ENCODE results near the gene USP24.

Gene USP24

DNA sequence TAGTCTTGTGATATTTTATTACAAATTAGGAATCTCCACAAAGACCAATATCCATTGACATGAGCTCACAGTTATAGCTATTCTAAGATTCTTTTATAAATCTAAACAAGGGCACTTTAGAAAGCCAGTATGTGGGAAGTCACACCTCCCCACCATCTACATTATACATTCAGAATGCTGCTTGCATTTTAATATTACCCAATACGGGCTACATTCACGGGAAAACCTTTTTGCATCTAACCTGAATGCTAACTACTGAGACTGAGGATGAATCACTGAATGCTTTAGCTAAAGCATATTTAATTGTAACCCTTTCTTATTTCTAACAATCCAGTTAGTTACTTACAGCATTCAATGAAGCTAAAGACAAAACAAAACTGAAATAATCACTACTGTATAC is 122.7 kb downstream of the USP24 start:
- no peaks in the 10 kb centered on the region for H3K27me3 ChIP-seq (ENCODE audit: insufficient read depth, low read length, poor library complexity, severe bottlenecking)
- H2AFZ ChIP-seq (ENCODE audit: low read length), result no peak overlapping the region
- H3K9ac ChIP-seq (ENCODE audit: low read depth, low read length, poor library complexity, severe bottlenecking), result no peak overlapping the region
- H3K4me3 ChIP-seq (ENCODE audit: low read length, poor library complexity, severe bottlenecking), result no peak overlapping the region
- H3F3A ChIP-seq (ENCODE audit: low read depth), result peaks cover 3% of the 10 kb centered on the region; the same call in 1 of the 2 replicates
- no peak for TF ChIP-seq EZH2phosphoT487 (IDR thresholded peaks at IDR 0.05; ENCODE audit: borderline replicate concordance)
- TF ChIP-seq, protein P1, sequence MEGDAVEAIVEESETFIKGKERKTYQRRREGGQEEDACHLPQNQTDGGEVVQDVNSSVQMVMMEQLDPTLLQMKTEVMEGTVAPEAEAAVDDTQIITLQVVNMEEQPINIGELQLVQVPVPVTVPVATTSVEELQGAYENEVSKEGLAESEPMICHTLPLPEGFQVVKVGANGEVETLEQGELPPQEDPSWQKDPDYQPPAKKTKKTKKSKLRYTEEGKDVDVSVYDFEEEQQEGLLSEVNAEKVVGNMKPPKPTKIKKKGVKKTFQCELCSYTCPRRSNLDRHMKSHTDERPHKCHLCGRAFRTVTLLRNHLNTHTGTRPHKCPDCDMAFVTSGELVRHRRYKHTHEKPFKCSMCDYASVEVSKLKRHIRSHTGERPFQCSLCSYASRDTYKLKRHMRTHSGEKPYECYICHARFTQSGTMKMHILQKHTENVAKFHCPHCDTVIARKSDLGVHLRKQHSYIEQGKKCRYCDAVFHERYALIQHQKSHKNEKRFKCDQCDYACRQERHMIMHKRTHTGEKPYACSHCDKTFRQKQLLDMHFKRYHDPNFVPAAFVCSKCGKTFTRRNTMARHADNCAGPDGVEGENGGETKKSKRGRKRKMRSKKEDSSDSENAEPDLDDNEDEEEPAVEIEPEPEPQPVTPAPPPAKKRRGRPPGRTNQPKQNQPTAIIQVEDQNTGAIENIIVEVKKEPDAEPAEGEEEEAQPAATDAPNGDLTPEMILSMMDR (conservative IDR thresholded peaks at IDR 0.05; ENCODE audit: low read length), result no peak
- H3K79me2 ChIP-seq (ENCODE audit: insufficient read depth, low read length), result no peaks in the 10 kb centered on the region
- H4K20me1 ChIP-seq (ENCODE audit: insufficient read depth, low read length, poor library complexity, severe bottlenecking), result no peaks in the 10 kb centered on the region
- no peaks in the 10 kb centered on the region for H3K9me3 ChIP-seq (ENCODE audit: insufficient read depth, low read depth, low read length)
- H3K4me1 ChIP-seq (ENCODE audit: insufficient read depth, low read length, poor library complexity, severe bottlenecking), result peaks cover 13% of the 10 kb centered on the region
- H3K9me2 ChIP-seq (replicated peaks; ENCODE audit: low read depth, low read length), result no peaks in the 10 kb centered on the region
- peaks cover 92% of the 10 kb centered on the region for H3K36me3 ChIP-seq (ENCODE audit: insufficient read depth, low read length)
- no peak overlapping the region for H3K4me2 ChIP-seq (ENCODE audit: low read depth, low read length, poor library complexity, severe bottlenecking)

DNA sequence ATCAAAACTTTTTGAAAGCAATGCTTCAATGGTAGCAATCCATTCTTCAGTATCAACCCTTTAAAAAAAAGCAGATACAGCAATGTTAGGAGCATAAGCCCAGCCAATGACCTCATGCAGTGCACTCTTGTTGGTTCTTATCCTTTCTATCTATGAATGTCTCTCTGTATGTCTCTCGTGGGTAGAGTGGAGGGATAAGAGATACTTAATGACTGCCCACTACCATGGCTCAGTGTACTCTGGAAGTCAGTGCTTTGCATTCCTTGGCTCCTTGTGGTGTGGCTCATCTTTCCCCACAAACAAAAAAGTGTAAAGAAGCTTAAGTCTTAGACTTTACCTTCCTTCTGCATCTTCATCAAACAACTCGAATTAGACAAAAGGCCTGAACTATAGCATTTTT is 125.5 kb downstream of the USP24 start:
- H2AFZ ChIP-seq (ENCODE audit: low read length), result no peak overlapping the region
- no peak for TF ChIP-seq EZH2phosphoT487 (IDR thresholded peaks at IDR 0.05; ENCODE audit: borderline replicate concordance)
- TF ChIP-seq, protein P1 (conservative IDR thresholded peaks at IDR 0.05; ENCODE audit: low read length), result no peak
- no peaks in the 10 kb centered on the region for H3K79me2 ChIP-seq (ENCODE audit: insufficient read depth, low read length)
- peaks cover 13% of the 10 kb centered on the region for H3K4me1 ChIP-seq (ENCODE audit: insufficient read depth, low read length, poor library complexity, severe bottlenecking)
- H3K36me3 ChIP-seq (ENCODE audit: insufficient read depth, low read length), result peaks cover 90% of the 10 kb centered on the region
- no peak overlapping the region for H3K4me3 ChIP-seq (ENCODE audit: low read length, poor library complexity, severe bottlenecking)
- no peaks in the 10 kb centered on the region for H4K20me1 ChIP-seq (ENCODE audit: insufficient read depth, low read length, poor library complexity, severe bottlenecking)
- H3F3A ChIP-seq (ENCODE audit: low read depth), result peaks cover 3% of the 10 kb centered on the region; the same call in 1 of the 2 replicates
- H3K9ac ChIP-seq (ENCODE audit: low read depth, low read length, poor library complexity, severe bottlenecking), result no peak overlapping the region
- no peaks in the 10 kb centered on the region for H3K9me2 ChIP-seq (replicated peaks; ENCODE audit: low read depth, low read length)
- H3K27me3 ChIP-seq (ENCODE audit: insufficient read depth, low read length, poor library complexity, severe bottlenecking), result no peaks in the 10 kb centered on the region
- no peak overlapping the region for H3K4me2 ChIP-seq (ENCODE audit: low read depth, low read length, poor library complexity, severe bottlenecking)
- no peaks in the 10 kb centered on the region for H3K9me3 ChIP-seq (ENCODE audit: insufficient read depth, low read depth, low read length)

DNA sequence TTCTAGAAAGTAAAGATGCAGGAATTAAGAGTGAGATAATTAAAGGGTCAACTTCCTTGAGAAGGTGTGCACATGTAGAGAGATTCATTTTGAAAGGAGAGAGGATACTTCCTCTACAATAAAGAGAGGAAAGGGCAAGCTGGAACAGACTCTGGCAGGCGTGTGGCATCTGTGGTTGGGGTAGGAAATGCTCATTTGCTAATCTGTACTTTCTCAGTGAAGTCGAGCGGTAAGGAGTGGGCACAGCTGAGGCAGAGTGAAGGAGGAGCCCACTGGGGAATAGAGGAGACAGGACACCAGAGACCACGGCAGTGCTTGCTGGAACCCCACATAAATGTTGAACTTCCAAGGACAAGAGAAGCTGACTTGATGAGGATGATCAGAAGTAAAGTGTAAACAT is 126.8 kb downstream of the USP24 start:
- Histone ChIP-seq H3K4me1 (ENCODE audit: insufficient read depth, low read length, poor library complexity, severe bottlenecking) (peaks cover 13% of the 10 kb centered on the region), H2AFZ (ENCODE audit: low read length) (no peak overlapping the region), H3K9me2 (replicated peaks; ENCODE audit: low read depth, low read length) (no peaks in the 10 kb centered on the region), H3K27me3 (ENCODE audit: insufficient read depth, low read length, poor library complexity, severe bottlenecking) (no peaks in the 10 kb centered on the region), H4K20me1 (ENCODE audit: insufficient read depth, low read length, poor library complexity, severe bottlenecking) (no peaks in the 10 kb centered on the region), H3K36me3 (ENCODE audit: insufficient read depth, low read length) (peaks cover 90% of the 10 kb centered on the region), H3F3A (ENCODE audit: low read depth) (peaks cover 3% of the 10 kb centered on the region; the same call in 1 of the 2 replicates), H3K4me2 (ENCODE audit: low read depth, low read length, poor library complexity, severe bottlenecking) (peak overlapping the region; percentile 38), H3K4me3 (ENCODE audit: low read length, poor library complexity, severe bottlenecking) (no peak overlapping the region), H3K9ac (ENCODE audit: low read depth, low read length, poor library complexity, severe bottlenecking) (peak overlapping the region; percentile 17), H3K9me3 (ENCODE audit: insufficient read depth, low read depth, low read length) (no peaks in the 10 kb centered on the region), H3K79me2 (ENCODE audit: insufficient read depth, low read length) (no peaks in the 10 kb centered on the region)
- TF ChIP-seq, protein P1 (conservative IDR thresholded peaks at IDR 0.05; ENCODE audit: low read length), result no peak
